Loucy (cell line): ENCODE results near the gene CYSTM1.

Experiments used
- CTCF ChIP-seq: fragments of 200-600 bp; sonication (generic); conservative IDR thresholded peaks from 2 replicates; pipeline ENCODE4 v1.5.1; 2014; ENCODE audit warnings: mild to moderate bottlenecking, antibody characterized with exemption, low read length
- EZH2phosphoT487 ChIP-seq: fragments of 200-600 bp; IDR thresholded peaks from 2 replicates; pipeline ENCODE4 v1.6.1; 2018; ENCODE audit warnings: antibody characterized with exemption, mild to moderate bottlenecking, moderate library complexity, borderline replicate concordance

DNA sequence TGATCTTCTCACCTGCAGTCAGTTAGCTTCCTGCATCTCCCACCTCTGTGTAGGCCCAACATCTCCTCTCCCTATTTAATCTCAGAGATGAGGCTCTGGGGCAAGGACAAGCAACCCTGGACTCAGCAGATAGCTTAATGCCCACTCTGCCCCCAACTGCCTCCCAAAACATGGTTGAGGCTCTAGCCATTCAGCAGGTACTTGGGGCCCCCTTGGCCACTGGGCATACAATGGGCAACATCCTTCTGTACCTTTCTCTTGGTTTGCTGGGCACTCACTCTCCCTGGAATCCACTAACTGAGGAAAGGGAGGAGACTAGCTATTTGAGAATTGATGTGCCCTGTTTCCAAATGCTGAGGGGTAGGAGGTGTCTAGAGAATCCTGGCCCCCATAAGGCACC is 39.9 kb upstream of the CYSTM1 start:
- no peak for TF ChIP-seq CTCF
- TF ChIP-seq EZH2phosphoT487: no peak
